Upper lobe of right lung (tissue), 1 donor: ENCODE data around the gene CDK5RAP2. TPM values are rescaled to one million over a fixed set of nuclear protein-coding genes. Genes with fewer than 3 reads are reported as not detected.
"Not testable (repeated sequence)": the region's sequence is repeated elsewhere in the genome, so short reads cannot be mapped to it uniquely, and the experiment has no call there.

Source experiments
- ATAC-seq: fragments of 200-7000 bp; cut with Tn5 transposase; one replicate; pipeline ENCODE4 v1.9.1; 2020; ENCODE audit warnings: mild to moderate bottlenecking, moderate library complexity
- DNase-seq: peaks from one replicate; pipeline ENCODE4 v3.0.0-alpha.2; 2020
- H3K27ac ChIP-seq: fragments of 200-600 bp; one replicate; pipeline ENCODE4 v1.8.0; 2022
- H3K27me3 ChIP-seq: fragments of 200-600 bp; one replicate; pipeline ENCODE4 v1.8.0; 2022; ENCODE audit warnings: mild to moderate bottlenecking
- H3K36me3 ChIP-seq: fragments of 200-600 bp; one replicate; pipeline ENCODE4 v1.8.0; 2022
- H3K4me1 ChIP-seq: fragments of 200-600 bp; one replicate; pipeline ENCODE4 v1.8.0; 2022
- H3K4me3 ChIP-seq: fragments of 200-600 bp; one replicate; pipeline ENCODE4 v1.8.0; 2022; ENCODE audit warnings: mild to moderate bottlenecking
- H3K9me3 ChIP-seq: fragments of 200-600 bp; one replicate; pipeline ENCODE4 v1.8.0; 2022
- CTCF ChIP-seq: fragments of 200-600 bp; IDR thresholded peaks from one replicate; pipeline ENCODE4 v1.8.0; 2022; ENCODE audit warnings: antibody characterized with exemption
- intact Hi-C: fragments of 100-400 bp; cut with DNase I; formaldehyde crosslinking; loops from one replicate; pipeline ENCODE4 v1.11.0; 2022
- total RNA-seq: library from RNA; stranded (reverse); fragmentation: NEBNext Ultra II Directional; extraction: Animal tissue kit (Norgen Biotek cat#: 25700); gene quantifications from one replicate; pipeline ENCODE4 v1.2.1, GENCODE V29; 2021
- donor health status: DM: no; HTN: yes; CAD: no; lungs with severe emphysema.

The CDK5RAP2 gene
- total RNA-seq, 1 donor from 2014 or later = 54.2 TPM

DNA sequence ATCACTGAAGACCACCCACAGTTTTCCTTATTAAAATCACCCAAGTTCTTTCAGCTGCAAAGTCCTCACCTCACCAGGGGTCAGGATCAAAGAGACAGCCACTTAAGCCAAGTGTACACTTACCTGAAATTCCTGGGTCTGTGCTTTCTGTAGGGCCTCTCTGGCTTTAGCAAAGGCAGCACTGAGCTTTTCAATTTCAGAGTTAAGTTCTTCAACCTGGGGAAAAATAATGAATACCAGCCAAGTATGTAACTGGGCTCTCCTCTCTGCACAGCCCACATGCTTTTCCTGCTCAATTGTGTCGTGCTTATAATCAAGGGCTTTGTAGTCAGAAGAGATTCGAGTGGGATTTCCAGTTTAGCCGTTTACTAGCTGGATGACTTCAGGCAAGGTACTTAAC is 55.1 kb downstream of the CDK5RAP2 start:
- no peak overlapping the region for H3K27ac ChIP-seq
- peaks cover 75% of the 10 kb centered on the region for H3K36me3 ChIP-seq
- peak; percentile 88 for ATAC-seq

GRCh38 chr9:120524038-120524437 is 55.9 kb downstream of the CDK5RAP2 start:
- no peak overlapping the region for H3K27ac ChIP-seq
- H3K4me3 ChIP-seq = no peak overlapping the region
- DNase-seq (no peak), ATAC-seq (no peak)
- TF ChIP-seq CTCF = no peak
- H3K27me3 ChIP-seq = no peaks in the 10 kb centered on the region
- H3K4me1 ChIP-seq = peaks cover 23% of the 10 kb centered on the region
- no peaks in the 10 kb centered on the region for H3K9me3 ChIP-seq
- intact Hi-C loops = no loop called here
- peaks cover 67% of the 10 kb centered on the region for H3K36me3 ChIP-seq

More for the DNA sequence above, 55.1 kb downstream of the CDK5RAP2 start:
- Histone ChIP-seq H3K4me1 (peaks cover 23% of the 10 kb centered on the region), H3K27me3 (no peaks in the 10 kb centered on the region), H3K9me3 (no peaks in the 10 kb centered on the region), H3K4me3 (no peak overlapping the region)
- no peak for TF ChIP-seq CTCF
- no peak for DNase-seq
- intact Hi-C loops = no loop called here

DNA sequence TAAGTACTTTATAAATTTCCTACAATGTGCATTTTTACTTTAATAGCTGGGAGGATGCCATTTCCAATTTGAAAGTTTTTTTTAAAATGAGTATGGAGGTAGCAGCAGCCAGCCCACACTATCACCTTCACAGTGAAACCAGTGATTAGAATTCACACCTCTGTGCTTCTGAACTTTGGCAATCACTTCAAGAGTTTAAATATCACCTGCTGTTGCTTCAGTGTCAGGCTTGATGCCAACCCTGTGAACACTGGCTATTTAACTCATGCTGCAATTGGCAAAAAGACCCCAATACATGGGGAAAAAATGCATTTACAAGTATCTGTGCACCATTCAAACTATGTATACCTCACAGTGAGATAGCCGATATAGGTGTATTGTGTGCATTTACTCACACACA is 57.4 kb downstream of the CDK5RAP2 start:
- H3K4me1 ChIP-seq = peaks cover 23% of the 10 kb centered on the region
- no peak for TF ChIP-seq CTCF
- no peaks in the 10 kb centered on the region for H3K27me3 ChIP-seq
- peaks cover 59% of the 10 kb centered on the region for H3K36me3 ChIP-seq
- no peaks in the 10 kb centered on the region for H3K9me3 ChIP-seq
- H3K4me3 ChIP-seq = no peak overlapping the region
- ATAC-seq (no peak), DNase-seq (no peak)
- H3K27ac ChIP-seq = no peak overlapping the region
- intact Hi-C loops = no loop called here

DNA sequence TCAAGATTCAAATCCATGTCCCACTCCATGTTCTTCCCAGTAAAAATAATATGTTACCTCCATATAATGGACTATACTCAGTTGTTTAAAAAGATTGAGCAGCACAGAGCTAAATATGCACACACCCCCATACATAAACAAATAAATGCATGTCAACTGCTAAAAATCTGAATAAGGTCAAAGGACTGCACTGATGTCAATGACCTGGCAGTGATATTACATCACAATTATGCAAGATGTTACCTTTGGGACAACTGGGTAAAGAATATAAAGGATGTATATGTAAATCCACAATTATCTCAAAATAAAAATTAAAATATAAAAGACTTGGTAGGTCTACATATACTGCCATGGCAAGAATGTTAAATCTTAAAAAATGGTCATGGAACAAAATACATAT is 57.9 kb downstream of the CDK5RAP2 start:
- DNase-seq (no peak), ATAC-seq (no peak)
- H3K36me3 ChIP-seq = peaks cover 58% of the 10 kb centered on the region

DNA sequence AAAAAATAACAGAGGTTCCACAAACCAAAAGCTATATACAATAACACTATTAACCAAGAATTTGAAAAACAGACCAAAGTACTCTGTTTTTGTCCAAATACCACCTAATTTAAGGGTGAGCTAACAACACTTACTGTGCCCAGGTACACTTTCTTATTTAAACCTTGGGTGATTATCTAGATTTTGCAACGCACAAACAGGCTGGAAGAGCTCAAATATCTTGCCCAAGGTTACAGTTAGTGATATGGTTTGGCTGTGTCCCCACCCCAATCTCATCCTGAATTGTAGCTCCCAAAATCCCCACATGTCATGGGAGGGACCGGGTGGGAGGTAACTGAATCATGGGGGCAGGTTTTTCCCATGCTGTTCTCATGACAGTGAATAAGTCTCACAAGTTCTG is 58.9 kb downstream of the CDK5RAP2 start:
- no peak for TF ChIP-seq CTCF
- ATAC-seq (no peak), DNase-seq (no peak)
- Histone ChIP-seq H3K27me3 (no peaks in the 10 kb centered on the region), H3K4me1 (peaks cover 19% of the 10 kb centered on the region), H3K4me3 (no peak overlapping the region), H3K9me3 (no peaks in the 10 kb centered on the region), H3K27ac (no peak overlapping the region), H3K36me3 (peaks cover 57% of the 10 kb centered on the region)
- intact Hi-C loops = no loop called here

More for the DNA sequence above, 57.9 kb downstream of the CDK5RAP2 start:
- H3K9me3 ChIP-seq = no peaks in the 10 kb centered on the region
- no peak overlapping the region for H3K27ac ChIP-seq
- H3K4me1 ChIP-seq = peaks cover 23% of the 10 kb centered on the region
- TF ChIP-seq CTCF = no peak
- H3K27me3 ChIP-seq = no peaks in the 10 kb centered on the region
- intact Hi-C loops = no loop called here
- no peak overlapping the region for H3K4me3 ChIP-seq

DNA sequence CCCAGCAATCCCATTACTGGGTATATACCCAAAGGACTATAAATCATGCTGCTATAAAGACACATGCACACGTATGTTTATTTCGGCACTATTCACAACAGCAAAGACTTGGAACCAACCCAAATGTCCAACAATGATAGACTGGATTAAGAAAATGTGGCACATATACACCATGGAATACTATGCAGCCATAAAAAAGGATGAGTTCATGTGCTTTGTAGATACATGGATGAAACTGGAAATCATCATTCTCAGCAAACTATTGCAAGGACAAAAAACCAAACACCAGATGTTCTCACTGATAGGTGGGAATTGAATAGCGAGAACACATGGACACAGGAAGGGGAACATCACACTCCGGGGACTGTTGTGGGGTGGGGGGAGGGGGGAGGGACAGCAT is 64.0 kb downstream of the CDK5RAP2 start:
- intact Hi-C loops, H3K27me3 ChIP-seq, H3K4me3 ChIP-seq, H3K4me1 ChIP-seq, H3K27ac ChIP-seq, ATAC-seq, H3K9me3 ChIP-seq, DNase-seq: not testable (repeated sequence)
- peaks cover 41% of the 10 kb centered on the region for H3K36me3 ChIP-seq

DNA sequence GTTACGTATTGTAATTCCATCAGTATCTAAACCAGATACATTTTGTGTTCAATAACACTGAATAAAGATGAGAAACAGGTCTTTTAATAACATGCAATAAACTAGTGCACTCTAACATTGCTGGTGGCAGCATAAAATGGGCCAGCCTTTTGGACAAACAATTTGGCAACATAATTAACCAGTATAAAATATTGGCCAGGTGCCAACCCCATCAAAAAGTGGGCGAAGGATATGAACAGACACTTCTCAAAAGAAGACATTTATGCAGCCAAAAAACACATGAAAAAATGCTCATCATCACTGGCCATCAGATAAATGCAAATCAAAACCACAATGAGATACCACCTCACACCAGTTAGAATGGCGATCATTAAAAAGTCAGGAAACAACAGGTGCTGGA is 64.5 kb downstream of the CDK5RAP2 start:
- H3K4me1 ChIP-seq, H3K27me3 ChIP-seq, DNase-seq, intact Hi-C loops, ATAC-seq, H3K27ac ChIP-seq, H3K4me3 ChIP-seq, H3K9me3 ChIP-seq: not testable (repeated sequence)
- peaks cover 41% of the 10 kb centered on the region for H3K36me3 ChIP-seq
